ENCODE results near the gene C1orf50.

Gene C1orf50

GRCh38 chr1:42762269-42762668 lies 4.8 kb upstream of the C1orf50 start:
- TF ChIP-seq CTCF (conservative IDR thresholded peaks at IDR 0.05; ENCODE audit: low read depth, low read length): no peak
- no peak overlapping the region for H3K4me3 ChIP-seq (ENCODE audit: low read length)

GRCh38 chr1:42765269-42765668 lies 1.8 kb upstream of the C1orf50 start:
- TF ChIP-seq CTCF (conservative IDR thresholded peaks at IDR 0.05; ENCODE audit: low read depth, low read length): no peak
- no peak for DNase-seq (ENCODE audit: low read depth)
- H3K4me3 ChIP-seq (ENCODE audit: low read length): peak overlapping the region; percentile 88

More at GRCh38 chr1:42762269-42762668, 4.8 kb upstream of the C1orf50 start:
- DNase-seq (ENCODE audit: low read depth): no peak

DNA sequence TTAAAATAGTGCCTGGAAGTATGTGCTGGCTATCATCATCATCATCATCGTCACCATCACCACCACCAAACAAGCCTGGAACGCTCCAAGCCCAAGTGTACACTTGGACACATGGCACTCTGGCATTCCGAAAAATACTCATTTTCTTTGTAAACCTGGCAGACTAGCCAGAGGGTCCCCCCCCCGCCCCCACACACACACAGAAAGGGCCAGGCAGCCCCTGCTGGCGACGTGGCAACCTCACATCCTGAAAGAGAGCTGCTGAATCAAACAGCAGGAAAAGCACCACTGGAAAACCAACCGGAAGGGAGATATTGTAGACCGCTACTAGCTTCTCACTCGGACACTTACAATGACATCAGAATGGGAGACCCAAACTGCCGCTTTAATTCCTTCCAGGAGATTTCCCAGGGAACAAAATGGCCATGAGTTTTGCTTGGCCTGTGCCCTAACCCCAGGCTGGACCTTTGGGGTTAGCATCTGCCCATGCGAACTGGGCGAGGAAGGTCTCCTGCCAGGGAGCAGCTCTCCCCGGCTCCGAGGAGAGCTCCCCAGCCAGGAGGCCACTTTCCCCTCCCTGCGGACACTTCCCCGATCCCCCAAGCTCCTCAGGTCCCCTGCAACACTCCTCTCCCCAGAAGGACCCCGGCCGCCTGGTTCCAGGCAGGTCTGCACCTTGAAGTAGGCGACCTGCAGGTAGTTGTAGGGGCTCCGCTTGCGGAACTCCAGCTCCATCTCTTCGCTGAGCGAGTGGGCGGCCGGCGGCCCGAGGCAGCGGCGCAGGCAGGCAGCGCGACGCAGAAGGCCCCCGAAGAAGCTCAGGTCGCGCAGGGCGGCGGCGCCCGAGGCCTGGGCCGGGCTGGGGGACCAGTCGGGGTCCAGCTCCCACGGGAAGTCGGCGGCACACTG lies 963 bp upstream of the C1orf50 start:
- H3K4me3 ChIP-seq (ENCODE audit: low read length): peak overlapping the region; percentile 88
- DNase-seq (ENCODE audit: low read depth): no peak
- TF ChIP-seq CTCF (conservative IDR thresholded peaks at IDR 0.05; ENCODE audit: low read depth, low read length): peak; percentile 70

DNA sequence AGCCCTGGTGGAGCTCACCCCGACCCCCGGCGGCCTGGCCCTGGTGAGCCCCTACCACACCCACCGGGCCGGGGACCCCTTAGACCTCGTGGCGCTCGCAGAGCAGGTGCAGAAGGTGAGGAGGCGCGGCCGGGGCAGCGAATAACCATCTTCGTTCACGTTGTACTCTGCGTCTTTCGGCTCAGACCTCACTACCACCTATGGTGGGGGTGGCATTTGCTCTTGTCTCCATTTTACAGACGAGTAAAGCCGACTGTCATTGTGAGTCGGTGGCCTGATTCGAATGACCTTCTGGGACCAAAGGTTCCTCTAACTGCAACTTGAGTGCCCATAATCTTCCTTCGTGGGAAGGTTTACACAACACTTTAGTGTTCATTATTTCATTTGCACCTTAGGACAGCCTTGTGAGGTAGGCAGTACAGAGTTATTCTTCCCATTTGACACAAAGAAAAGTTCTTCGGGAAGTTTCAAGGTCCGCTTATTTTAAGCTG lies 506 bp downstream of the C1orf50 start:
- TF ChIP-seq CTCF (conservative IDR thresholded peaks at IDR 0.05; ENCODE audit: low read depth, low read length): no peak

DNA sequence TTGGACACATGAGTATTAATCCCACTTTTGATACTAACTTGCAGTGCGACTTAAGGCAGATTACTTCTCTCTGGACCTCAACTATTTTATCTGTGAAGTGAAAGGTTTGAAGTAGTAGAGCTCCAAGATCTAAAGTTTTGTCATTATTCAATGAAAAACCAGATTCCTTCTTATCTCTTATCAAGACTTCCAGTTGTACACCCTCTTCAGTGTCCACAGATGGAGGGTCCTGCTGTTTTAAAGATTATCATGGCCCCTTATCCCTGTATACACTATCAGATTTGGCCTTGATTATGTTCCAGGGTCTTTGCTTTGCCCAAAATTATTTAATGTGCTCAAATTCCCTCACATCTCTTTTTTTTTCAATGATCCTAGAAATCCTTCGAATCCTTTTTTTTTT lies 1.1 kb downstream of the C1orf50 start:
- DNase-seq (ENCODE audit: low read depth): no peak
- no peak for TF ChIP-seq CTCF (conservative IDR thresholded peaks at IDR 0.05; ENCODE audit: low read depth, low read length)
- H3K4me3 ChIP-seq (ENCODE audit: low read length): peak overlapping the region; percentile 88

More for the DNA sequence above, 506 bp downstream of the C1orf50 start:
- no peak for DNase-seq (ENCODE audit: low read depth)
- H3K4me3 ChIP-seq (ENCODE audit: low read length): peak overlapping the region; percentile 88

DNA sequence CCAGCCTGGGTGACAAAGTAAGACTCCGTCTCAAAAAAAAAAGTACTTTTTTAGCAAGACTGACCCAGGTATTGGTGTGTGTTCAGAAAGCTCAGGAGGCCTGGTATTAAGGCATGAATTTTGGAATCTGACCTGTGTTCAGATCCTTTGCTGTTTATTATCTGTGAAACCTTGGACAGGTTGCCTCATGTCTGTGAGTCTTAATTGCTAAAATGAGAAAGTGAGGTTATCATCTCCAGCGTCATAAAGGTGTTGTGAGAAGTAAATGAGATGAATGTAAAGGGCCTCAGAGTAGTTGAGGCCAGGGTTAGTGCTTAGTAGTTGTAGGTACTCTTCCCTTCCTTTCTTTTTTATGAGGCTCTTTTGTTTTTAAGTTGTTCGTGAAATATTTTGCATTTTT lies 2.8 kb downstream of the C1orf50 start:
- TF ChIP-seq CTCF (conservative IDR thresholded peaks at IDR 0.05; ENCODE audit: low read depth, low read length): no peak
- no peak overlapping the region for H3K4me3 ChIP-seq (ENCODE audit: low read length)
- DNase-seq (ENCODE audit: low read depth): no peak

GRCh38 chr1:42773420-42773819 lies 6.4 kb downstream of the C1orf50 start:
- no peak overlapping the region for H3K4me3 ChIP-seq (ENCODE audit: low read length)
- no peak for DNase-seq (ENCODE audit: low read depth)
- TF ChIP-seq CTCF (conservative IDR thresholded peaks at IDR 0.05; ENCODE audit: low read depth, low read length): no peak

All from retinal pigment epithelial cell (primary cell).